Bone marrow (tissue), 2 donors: Measurements from ENCODE around the gene PRDM15.

Experiments used
- DNase-seq, 2 donors: peaks; one replicate each; lab custom pipeline; 2025; lab: John Stamatoyannopoulos, UW

Gene PRDM15

GRCh38 chr21:41823906-41824305, 55.2 kb downstream of the PRDM15 start:
- DNase-seq = no peak

GRCh38 chr21:41823166-41823565, 56.0 kb downstream of the PRDM15 start:
- no peak for DNase-seq

GRCh38 chr21:41821756-41822431, 57.2 kb downstream of the PRDM15 start:
- no peak for DNase-seq

- no peak for DNase-seq
Observed at GRCh38 chr21:41821081-41821755, 57.9 kb downstream of the PRDM15 start.

GRCh38 chr21:41820384-41821080, 58.6 kb downstream of the PRDM15 start:
- DNase-seq = no peak

- DNase-seq = no peak
Observed at GRCh38 chr21:41819856-41820281, 59.3 kb downstream of the PRDM15 start.

GRCh38 chr21:41819236-41819855, 59.8 kb downstream of the PRDM15 start:
- no peak for DNase-seq

- no peak for DNase-seq
Observed at GRCh38 chr21:41817877-41818855, 61.0 kb downstream of the PRDM15 start.

- peak in 1 of 2 donors; percentile 31 for DNase-seq
Observed at GRCh38 chr21:41817228-41817627, 61.9 kb downstream of the PRDM15 start.

GRCh38 chr21:41816583-41817165, 62.5 kb downstream of the PRDM15 start:
- DNase-seq = peak; percentile 5 to 8

GRCh38 chr21:41815652-41816582, 63.2 kb downstream of the PRDM15 start:
- DNase-seq = no peak

- DNase-seq = no peak
Observed at GRCh38 chr21:41813226-41813625, 65.9 kb downstream of the PRDM15 start.

GRCh38 chr21:41812679-41813078, 66.5 kb downstream of the PRDM15 start:
- DNase-seq = no peak

GRCh38 chr21:41810597-41810932, 68.6 kb downstream of the PRDM15 start:
- no peak for DNase-seq

- no peak for DNase-seq
Observed at GRCh38 chr21:41809891-41810596, 69.1 kb downstream of the PRDM15 start.

GRCh38 chr21:41808846-41809245, 70.3 kb downstream of the PRDM15 start:
- DNase-seq = no peak

- no peak for DNase-seq
Observed at GRCh38 chr21:41808094-41808493, 71.0 kb downstream of the PRDM15 start.

GRCh38 chr21:41806773-41807172, 72.4 kb downstream of the PRDM15 start:
- DNase-seq = no peak

- no peak for DNase-seq
Observed at GRCh38 chr21:41805643-41806042, 73.5 kb downstream of the PRDM15 start.
